Brain microvascular endothelial cell (primary cell): ENCODE results near the gene MEGF6.

ENCODE experiments used
- DNase-seq: peaks from one replicate; pipeline ENCODE4 v3.0.0-alpha.2; 2020
- H3K27ac ChIP-seq: fragments of 250-450 bp; sonication (Bioruptor Pico); 2 replicates; pipeline ENCODE4 v1.5.1; 2020; ENCODE audit warnings: mild to moderate bottlenecking, moderate library complexity
- H3K27me3 ChIP-seq: fragments of 250-450 bp; sonication (Bioruptor Pico); replicated peaks from 2 replicates; pipeline ENCODE4 v1.5.1; 2020; ENCODE audit warnings: mild to moderate bottlenecking
- H3K36me3 ChIP-seq: fragments of 250-450 bp; sonication (Bioruptor Pico); replicated peaks from 2 replicates; pipeline ENCODE4 v1.5.1; 2020; ENCODE audit warnings: mild to moderate bottlenecking
- H3K4me3 ChIP-seq: 2 replicates; pipeline ENCODE4 v1.5.1; 2011; ENCODE audit warnings: low read depth, mild to moderate bottlenecking, control low read depth, low read length, moderate library complexity
- CTCF ChIP-seq: IDR thresholded peaks from 2 replicates; pipeline ENCODE4 v1.5.1; 2011; ENCODE audit warnings: low read depth, mild to moderate bottlenecking, moderate library complexity, low read length, control low read depth, inconsistent platforms; ENCODE audit errors: missing control alignments
- in situ Hi-C: cut with HindIII; loops from 2 replicates; pipeline ENCODE4 v1.10.0; 2017; ENCODE audit warnings: low sequenced_read_pairs, low pct_ligation_motif_present

MEGF6 gene

DNA sequence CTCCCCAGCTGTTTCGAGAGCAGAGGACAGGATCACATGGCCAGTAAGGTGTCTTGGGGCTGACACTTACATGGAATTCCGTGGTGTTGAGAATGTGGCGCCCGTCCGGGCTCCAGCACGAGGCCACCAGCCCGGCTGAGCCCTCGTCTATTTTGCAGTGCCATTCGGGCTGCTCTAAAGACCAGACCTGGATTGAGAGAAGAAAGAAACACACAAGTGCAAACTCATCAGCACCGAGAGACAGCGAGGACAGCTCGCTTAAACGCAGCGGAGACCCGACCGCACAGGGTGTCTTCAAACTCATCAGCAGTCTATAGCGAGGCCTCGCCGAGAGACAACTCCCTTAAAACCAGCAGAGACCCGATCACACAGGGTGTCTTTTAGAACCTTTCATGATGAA lies 35.3 kb upstream of the MEGF6 start:
- Histone ChIP-seq H3K27ac (no peak overlapping the region), H3K36me3 (peaks cover 11% of the 10 kb centered on the region), H3K4me3 (no peak overlapping the region), H3K27me3 (peaks cover 13% of the 10 kb centered on the region)
- in situ Hi-C loops = no loop called here
- DNase-seq = no peak
- TF ChIP-seq CTCF = no peak

GRCh38 chr1:3645666-3646355 lies 34.5 kb upstream of the MEGF6 start:
- Histone ChIP-seq H3K27ac (no peak overlapping the region), H3K4me3 (no peak overlapping the region), H3K36me3 (peaks cover 11% of the 10 kb centered on the region), H3K27me3 (peaks cover 5% of the 10 kb centered on the region)
- TF ChIP-seq CTCF = no peak
- in situ Hi-C loops = no loop called here
- no peak for DNase-seq

GRCh38 chr1:3645247-3645646 lies 33.9 kb upstream of the MEGF6 start:
- no peak overlapping the region for H3K4me3 ChIP-seq
- no peaks in the 10 kb centered on the region for H3K27me3 ChIP-seq
- no peak for DNase-seq
- no peak for TF ChIP-seq CTCF
- H3K27ac ChIP-seq = no peak overlapping the region
- in situ Hi-C loops = no loop called here
- peaks cover 11% of the 10 kb centered on the region for H3K36me3 ChIP-seq

GRCh38 chr1:3644273-3644672 lies 33.0 kb upstream of the MEGF6 start:
- no peak for DNase-seq
- Histone ChIP-seq H3K4me3 (no peak overlapping the region), H3K36me3 (peaks cover 11% of the 10 kb centered on the region), H3K27me3 (no peaks in the 10 kb centered on the region), H3K27ac (no peak overlapping the region)
- in situ Hi-C loops = no loop called here
- no peak for TF ChIP-seq CTCF

DNA sequence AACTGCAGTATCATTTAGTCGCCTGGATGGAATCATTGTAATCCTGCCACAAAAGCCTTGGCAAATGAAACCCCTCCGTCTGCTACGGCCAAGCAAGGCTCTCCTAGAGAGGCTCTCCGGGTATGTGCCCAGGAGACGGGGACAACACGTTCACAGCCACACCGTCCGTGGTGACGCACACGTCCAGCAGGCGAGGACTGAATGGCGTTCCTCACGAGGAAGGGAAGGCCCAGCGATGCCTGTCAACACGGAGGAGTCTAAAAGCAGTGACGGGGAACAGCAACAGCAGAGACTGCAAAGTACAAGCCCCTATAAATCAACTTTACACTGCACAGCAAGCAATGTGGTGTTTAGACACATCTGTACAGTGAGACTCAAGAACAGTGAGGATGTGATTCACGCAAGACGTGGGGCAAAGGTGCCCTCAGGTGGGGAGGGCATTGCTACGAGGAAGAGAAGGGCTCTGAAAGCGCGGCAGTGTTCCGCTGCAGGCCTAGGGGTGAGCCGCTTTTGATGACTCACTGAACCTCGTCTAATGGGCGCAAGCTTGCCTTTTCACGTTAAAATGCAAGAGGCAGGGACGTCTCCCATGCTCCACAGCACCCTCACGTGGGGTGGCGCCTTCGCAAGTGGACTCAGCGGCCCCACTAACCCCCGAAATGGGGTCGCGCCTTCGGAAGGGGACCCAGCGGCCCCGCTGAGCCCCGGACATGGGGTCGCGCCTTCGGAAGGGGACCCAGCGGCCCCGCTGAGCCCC lies 31.8 kb upstream of the MEGF6 start:
- Histone ChIP-seq H3K27me3 (no peaks in the 10 kb centered on the region), H3K36me3 (peaks cover 16% of the 10 kb centered on the region), H3K4me3 (no peak overlapping the region), H3K27ac (no peak overlapping the region)
- no peak for TF ChIP-seq CTCF
- DNase-seq = no peak
- in situ Hi-C loops = no loop called here
